Tibial artery (tissue), 4 donors: ENCODE results near the gene ROBO2.

Experiments used
- DNase-seq, 2 donors: peaks; one replicate each; pipeline ENCODE4 v3.0.0-alpha.2; 2019
- H3K27ac ChIP-seq, 2 donors: fragments of 200-600 bp; sonication (generic) in 1 of 2; 1 replicate in 1 of 2; 2 replicates in 1 of 2; pipeline ENCODE4 v1.5.1; 2018 to 2019; ENCODE audit warnings: mild to moderate bottlenecking in 1 of 2
- H3K27me3 ChIP-seq, 2 donors: fragments of 200-600 bp; sonication (generic) in 1 of 2; one replicate each; pipeline versions ENCODE4 v1.5.1 to v1.6.0; 2016 to 2019
- H3K36me3 ChIP-seq, 3 donors: fragments of 200-600 bp; sonication (generic) in 2 of 3; one replicate each; pipeline ENCODE4 v1.5.1; 2016 to 2019; ENCODE audit warnings: mild to moderate bottlenecking in 2 of 3
- H3K4me1 ChIP-seq, 4 donors: fragments of 200-600 bp; sonication (generic) in 2 of 4; 1 replicate in 3 of 4; 2 replicates in 1 of 4; pipeline ENCODE4 v1.5.1; 2016 to 2019
- H3K4me3 ChIP-seq, 2 donors: fragments of 200-600 bp; sonication (generic) in 1 of 2; 1 replicate in 1 of 2; 2 replicates in 1 of 2; pipeline ENCODE4 v1.5.1; 2018 to 2019; ENCODE audit warnings: mild to moderate bottlenecking in 2 of 2
- H3K9me3 ChIP-seq, 3 donors: fragments of 200-600 bp; sonication (generic) in 1 of 3; one replicate each; pipeline ENCODE4 v1.5.1; 2016 to 2019
- CTCF ChIP-seq, 2 experiments: fragments of 200-600 bp in 1 of 2; fragments of 450-650 bp in 1 of 2; IDR thresholded peaks; one replicate each; pipeline ENCODE4 v1.5.1; 2017 to 2019; ENCODE audit warnings: antibody characterized with exemption in 2 of 2, mild to moderate bottlenecking in 1 of 2, moderate library complexity in 1 of 2
- intact Hi-C: fragments of 100-400 bp; cut with DNase I; formaldehyde crosslinking; loops from one replicate; pipeline ENCODE4 v1.15.0; 2023; ENCODE audit warnings: low total_unique reads

Gene ROBO2

GRCh38 chr3:77412021-77412438, 372.1 kb downstream of the ROBO2 start:
- H3K27me3 ChIP-seq, result no peaks in the 10 kb centered on the region
- H3K27ac ChIP-seq, result no peak overlapping the region
- H3K4me1 ChIP-seq, result no peaks in the 10 kb centered on the region
- no peak for TF ChIP-seq CTCF (IDR thresholded peaks at IDR 0.05)
- DNase-seq, result no peak
- H3K36me3 ChIP-seq, result no peaks in the 10 kb centered on the region
- H3K9me3 ChIP-seq, result no peaks in the 10 kb centered on the region
- H3K4me3 ChIP-seq, result no peak overlapping the region
- intact Hi-C loops, result no loop called here

GRCh38 chr3:77412584-77412983, 372.7 kb downstream of the ROBO2 start:
- H3K9me3 ChIP-seq, result no peaks in the 10 kb centered on the region
- no peaks in the 10 kb centered on the region for H3K27me3 ChIP-seq
- no peaks in the 10 kb centered on the region for H3K36me3 ChIP-seq
- TF ChIP-seq CTCF (IDR thresholded peaks at IDR 0.05), result no peak
- no peak overlapping the region for H3K27ac ChIP-seq
- H3K4me3 ChIP-seq, result no peak overlapping the region
- DNase-seq, result no peak
- no peaks in the 10 kb centered on the region for H3K4me1 ChIP-seq
- intact Hi-C loops, result no loop called here

- no peaks in the 10 kb centered on the region for H3K4me1 ChIP-seq
- intact Hi-C loops, result no loop called here
- no peaks in the 10 kb centered on the region for H3K36me3 ChIP-seq
- no peaks in the 10 kb centered on the region for H3K9me3 ChIP-seq
- DNase-seq, result no peak
- no peak for TF ChIP-seq CTCF (IDR thresholded peaks at IDR 0.05)
- H3K27me3 ChIP-seq, result no peaks in the 10 kb centered on the region
- no peak overlapping the region for H3K4me3 ChIP-seq
- H3K27ac ChIP-seq, result no peak overlapping the region
Observed at GRCh38 chr3:77414881-77415280, 375.0 kb downstream of the ROBO2 start.

- Histone ChIP-seq H3K4me3 (no peak overlapping the region), H3K4me1 (no peaks in the 10 kb centered on the region), H3K27me3 (no peaks in the 10 kb centered on the region), H3K36me3 (no peaks in the 10 kb centered on the region), H3K27ac (no peak overlapping the region), H3K9me3 (no peaks in the 10 kb centered on the region)
- intact Hi-C loops, result no loop called here
- TF ChIP-seq CTCF (IDR thresholded peaks at IDR 0.05), result no peak
- no peak for DNase-seq
Observed at GRCh38 chr3:77420336-77420735, 380.4 kb downstream of the ROBO2 start.

- Histone ChIP-seq H3K4me3 (no peak overlapping the region), H3K27ac (no peak overlapping the region), H3K4me1 (no peaks in the 10 kb centered on the region), H3K36me3 (no peaks in the 10 kb centered on the region), H3K9me3 (no peaks in the 10 kb centered on the region), H3K27me3 (no peaks in the 10 kb centered on the region)
- intact Hi-C loops, result no loop called here
- no peak for TF ChIP-seq CTCF (IDR thresholded peaks at IDR 0.05)
- DNase-seq, result no peak
Observed at GRCh38 chr3:77421916-77422315, 382.0 kb downstream of the ROBO2 start.

GRCh38 chr3:77426531-77426930, 386.6 kb downstream of the ROBO2 start:
- Histone ChIP-seq H3K9me3 (no peaks in the 10 kb centered on the region), H3K36me3 (no peaks in the 10 kb centered on the region), H3K4me1 (no peaks in the 10 kb centered on the region), H3K4me3 (no peak overlapping the region), H3K27me3 (no peaks in the 10 kb centered on the region), H3K27ac (no peak overlapping the region)
- DNase-seq, result no peak
- intact Hi-C loops, result no loop called here
- TF ChIP-seq CTCF (IDR thresholded peaks at IDR 0.05), result no peak
